HFFc6 (cell line): Measurements from ENCODE around the gene LPCAT3. TPM values are rescaled to one million over a fixed set of nuclear protein-coding genes. Genes with fewer than 3 reads are reported as not detected.

ENCODE experiments used
- DNase-seq: peaks from one replicate; pipeline ENCODE4 v3.0.0-alpha.2; 2018
- H3K27ac Mint-ChIP-seq: 2 replicates; pipeline ENCODE4 v1.8.0; 2020; ENCODE audit warnings: mild to moderate bottlenecking, mixed read lengths
- H3K27me3 Mint-ChIP-seq: 2 replicates; pipeline ENCODE4 v1.8.0; 2021; ENCODE audit warnings: mild to moderate bottlenecking, moderate library complexity, mixed read lengths; ENCODE audit not compliant: insufficient read depth
- H3K36me3 Mint-ChIP-seq: 2 replicates; pipeline ENCODE4 v1.8.0; 2021; ENCODE audit warnings: low read depth, mixed read lengths
- H3K4me1 Mint-ChIP-seq: 2 replicates; pipeline ENCODE4 v1.8.0; 2020; ENCODE audit warnings: low read depth, mixed read lengths
- H3K4me3 Mint-ChIP-seq: 2 replicates; pipeline ENCODE4 v1.8.0; 2020; ENCODE audit warnings: mild to moderate bottlenecking, moderate library complexity, mixed read lengths
- H3K9me3 Mint-ChIP-seq: 2 replicates; pipeline ENCODE4 v1.8.0; 2020; ENCODE audit warnings: mild to moderate bottlenecking, mixed read lengths
- CTCF ChIP-seq: fragments of 200-600 bp; sonication (generic); IDR thresholded peaks from 2 replicates; pipeline ENCODE4 v1.5.0; 2021; ENCODE audit warnings: antibody characterized with exemption, mild to moderate bottlenecking
- total RNA-seq, 6 experiments: library from RNA; stranded (reverse); fragmentation: NEBNext Ultra II Directional; extraction: Animal tissue kit (Norgen Biotek cat#: 25700); gene quantifications; 2 replicates in 1 of 6; 3 replicates in 5 of 6; pipeline ENCODE4 v1.2.3, GENCODE V29; 2021

LPCAT3 gene
- total RNA-seq, 6 experiments from 2014 or later, result 17.4 to 28.4 (median 21.6) TPM

- no peak overlapping the region for H3K4me3 Mint-ChIP-seq
- no peak for TF ChIP-seq CTCF
- no peaks in the 10 kb centered on the region for H3K27me3 Mint-ChIP-seq
- no peaks in the 10 kb centered on the region for H3K9me3 Mint-ChIP-seq
- H3K4me1 Mint-ChIP-seq, result no peaks in the 10 kb centered on the region
- no peaks in the 10 kb centered on the region for H3K36me3 Mint-ChIP-seq
- DNase-seq, result no peak
- H3K27ac Mint-ChIP-seq, result no peak overlapping the region
Measured at GRCh38 chr12:7005311-7005710, 13.0 kb downstream of the LPCAT3 start.

- H3K27ac Mint-ChIP-seq, result no peak overlapping the region
- H3K9me3 Mint-ChIP-seq, result no peaks in the 10 kb centered on the region
- no peaks in the 10 kb centered on the region for H3K4me1 Mint-ChIP-seq
- H3K27me3 Mint-ChIP-seq, result no peaks in the 10 kb centered on the region
- H3K36me3 Mint-ChIP-seq, result no peaks in the 10 kb centered on the region
- TF ChIP-seq CTCF, result no peak
- no peak overlapping the region for H3K4me3 Mint-ChIP-seq
- no peak for DNase-seq
Measured at GRCh38 chr12:7004840-7005239, 13.4 kb downstream of the LPCAT3 start.

- no peak for DNase-seq
- Mint-ChIP-seq H3K4me3 (no peak overlapping the region), H3K27ac (no peak overlapping the region), H3K4me1 (no peaks in the 10 kb centered on the region), H3K36me3 (no peaks in the 10 kb centered on the region), H3K9me3 (no peaks in the 10 kb centered on the region), H3K27me3 (no peaks in the 10 kb centered on the region)
- no peak for TF ChIP-seq CTCF
Measured at GRCh38 chr12:7004287-7004803, 13.9 kb downstream of the LPCAT3 start.

GRCh38 chr12:7001921-7002591 is 16.2 kb downstream of the LPCAT3 start:
- TF ChIP-seq CTCF, result no peak
- no peak for DNase-seq
- Mint-ChIP-seq H3K4me1 (peaks cover 5% of the 10 kb centered on the region; the same call in 1 of the 2 replicates), H3K9me3 (no peaks in the 10 kb centered on the region), H3K27ac (no peak overlapping the region), H3K27me3 (no peaks in the 10 kb centered on the region), H3K36me3 (peaks cover 4% of the 10 kb centered on the region; the same call in 1 of the 2 replicates), H3K4me3 (no peak overlapping the region)

- no peak for TF ChIP-seq CTCF
- no peaks in the 10 kb centered on the region for H3K9me3 Mint-ChIP-seq
- no peak overlapping the region for H3K27ac Mint-ChIP-seq
- no peak for DNase-seq
- H3K4me1 Mint-ChIP-seq, result peaks cover 23% of the 10 kb centered on the region
- H3K4me3 Mint-ChIP-seq, result no peak overlapping the region
- H3K36me3 Mint-ChIP-seq, result peaks cover 13% of the 10 kb centered on the region
- H3K27me3 Mint-ChIP-seq, result no peaks in the 10 kb centered on the region
Measured at GRCh38 chr12:6998715-6999451, 19.4 kb downstream of the LPCAT3 start.
